ENCODE results near the gene NEU2.

DNA sequence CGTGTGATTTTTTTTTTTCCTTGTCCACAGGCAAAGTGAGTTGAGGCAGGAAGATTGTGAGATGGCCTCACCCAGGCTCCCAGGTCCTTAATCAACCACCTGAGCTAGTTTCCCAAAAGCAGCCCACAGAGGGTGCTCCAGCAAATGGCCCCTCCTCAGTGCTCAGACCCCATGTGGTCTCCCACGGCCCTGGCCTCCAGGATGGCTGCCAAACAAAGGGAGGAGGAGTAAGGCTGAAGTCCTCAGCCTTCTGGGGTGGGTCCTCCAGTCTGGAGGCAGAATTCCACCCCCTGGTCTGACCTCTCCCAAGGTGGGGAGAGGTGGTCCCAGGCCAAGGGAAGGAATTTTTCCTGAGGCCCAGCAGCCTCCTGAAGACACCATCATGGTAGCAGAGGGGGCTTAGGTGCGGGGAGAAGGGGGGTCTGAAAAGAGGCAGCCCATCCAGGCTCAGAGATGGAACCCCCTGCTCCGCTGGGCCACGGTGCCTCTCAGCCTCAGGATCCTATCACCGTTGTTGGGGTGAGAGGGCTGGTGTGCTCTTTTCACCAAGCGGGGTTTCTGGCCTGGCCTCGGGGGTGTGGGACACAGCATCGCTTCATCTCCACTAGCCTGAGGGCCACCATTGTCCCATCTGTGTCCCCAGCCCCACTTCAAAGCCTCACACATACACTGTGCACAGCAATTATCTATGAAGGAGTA is 21.8 kb upstream of the NEU2 start:
- TF ChIP-seq EZH2 (IDR thresholded peaks at IDR 0.05; ENCODE audit: borderline replicate concordance, low read length), result no peak
- TF ChIP-seq, protein P1, sequence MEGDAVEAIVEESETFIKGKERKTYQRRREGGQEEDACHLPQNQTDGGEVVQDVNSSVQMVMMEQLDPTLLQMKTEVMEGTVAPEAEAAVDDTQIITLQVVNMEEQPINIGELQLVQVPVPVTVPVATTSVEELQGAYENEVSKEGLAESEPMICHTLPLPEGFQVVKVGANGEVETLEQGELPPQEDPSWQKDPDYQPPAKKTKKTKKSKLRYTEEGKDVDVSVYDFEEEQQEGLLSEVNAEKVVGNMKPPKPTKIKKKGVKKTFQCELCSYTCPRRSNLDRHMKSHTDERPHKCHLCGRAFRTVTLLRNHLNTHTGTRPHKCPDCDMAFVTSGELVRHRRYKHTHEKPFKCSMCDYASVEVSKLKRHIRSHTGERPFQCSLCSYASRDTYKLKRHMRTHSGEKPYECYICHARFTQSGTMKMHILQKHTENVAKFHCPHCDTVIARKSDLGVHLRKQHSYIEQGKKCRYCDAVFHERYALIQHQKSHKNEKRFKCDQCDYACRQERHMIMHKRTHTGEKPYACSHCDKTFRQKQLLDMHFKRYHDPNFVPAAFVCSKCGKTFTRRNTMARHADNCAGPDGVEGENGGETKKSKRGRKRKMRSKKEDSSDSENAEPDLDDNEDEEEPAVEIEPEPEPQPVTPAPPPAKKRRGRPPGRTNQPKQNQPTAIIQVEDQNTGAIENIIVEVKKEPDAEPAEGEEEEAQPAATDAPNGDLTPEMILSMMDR (conservative IDR thresholded peaks at IDR 0.05 in 1 of 2, IDR thresholded peaks at IDR 0.05 in 1 of 2; ENCODE audit: extremely low read depth in 1 of 2, insufficient read depth in 1 of 2, low read depth in 1 of 2, low read length in 2 of 2), result no peak

Data from mammary epithelial cell (primary cell).